ENCODE results near the gene HOXA7.

DNA sequence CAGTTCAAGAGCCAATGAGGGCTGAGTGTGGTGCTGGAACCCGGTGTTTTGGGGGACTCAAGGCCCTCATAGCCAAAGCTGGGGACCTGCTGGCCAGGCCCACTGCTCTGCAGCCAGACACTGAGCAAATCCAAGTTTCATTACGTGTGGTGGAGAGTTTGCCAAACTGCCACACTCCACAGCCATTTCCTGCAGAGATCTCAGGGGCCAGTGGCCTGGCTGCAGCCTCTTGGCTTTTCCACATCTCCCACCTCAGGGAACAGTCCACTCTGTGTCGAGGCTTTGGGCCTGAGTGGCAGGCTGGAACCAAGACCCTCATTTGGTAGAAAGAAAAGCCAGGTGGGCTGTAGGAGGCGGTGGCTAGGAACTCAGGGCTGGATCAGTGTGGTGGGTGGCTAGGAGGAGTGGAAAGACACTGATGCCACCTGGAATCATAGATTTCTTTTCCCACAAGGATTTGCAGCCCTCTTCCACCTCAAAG lies 25.4 kb upstream of the HOXA7 start:
- TF ChIP-seq CTCF (IDR thresholded peaks at IDR 0.05; ENCODE audit: poor library complexity), result no peak
- no peak for TF ChIP-seq EZH2 (IDR thresholded peaks at IDR 0.05; ENCODE audit: borderline replicate concordance)
- TF ChIP-seq EZH2phosphoT487 (IDR thresholded peaks at IDR 0.05; ENCODE audit: low read depth, severe bottlenecking, unreplicated experiment), result no peak
